Small intestine (tissue), 7 donors: ENCODE results near the gene CHCHD10. TPM values are rescaled to one million over a fixed set of nuclear protein-coding genes. Genes with fewer than 3 reads are reported as not detected.

Experiments
- DNase-seq, 2 donors: peaks; one replicate each; pipeline versions ENCODE4 v3.0.0 to v3.0.0-alpha.2; 2013
- FAIRE-seq: peaks from 2 replicates; lab custom pipeline; 2012; peaks lifted over from hg19 to GRCh38; lab: Jason Lieb, UNC
- H3K27ac ChIP-seq, 3 donors: one replicate each; pipeline ENCODE4 v1.5.1; 2013; ENCODE audit warnings: low read length in 2 of 3, mild to moderate bottlenecking in 2 of 3, control low read depth in 1 of 3, inconsistent platforms in 1 of 3, low read depth in 1 of 3, moderate library complexity in 1 of 3
- H3K27me3 ChIP-seq, 3 donors: one replicate each; pipeline ENCODE4 v1.6.1; 2013; ENCODE audit warnings: low read length in 3 of 3, inconsistent platforms in 1 of 3; ENCODE audit not compliant: control insufficient read depth in 3 of 3, insufficient read depth in 3 of 3
- H3K36me3 ChIP-seq, 3 donors: one replicate each; pipeline ENCODE4 v1.6.1; 2013; ENCODE audit warnings: low read length in 3 of 3, inconsistent platforms in 1 of 3, low read depth in 1 of 3, mild to moderate bottlenecking in 1 of 3, moderate library complexity in 1 of 3; ENCODE audit not compliant: control insufficient read depth in 3 of 3, insufficient read depth in 2 of 3
- H3K4me1 ChIP-seq, 3 donors: one replicate each; pipeline ENCODE4 v1.6.1; 2013; ENCODE audit warnings: low read length in 2 of 3, inconsistent platforms in 1 of 3, low read depth in 1 of 3, mild to moderate bottlenecking in 1 of 3, moderate library complexity in 1 of 3; ENCODE audit not compliant: control insufficient read depth in 3 of 3, insufficient read depth in 2 of 3
- H3K4me3 ChIP-seq, 3 donors: one replicate each; pipeline ENCODE4 v1.5.1; 2013; ENCODE audit warnings: low read length in 3 of 3, control low read depth in 1 of 3, inconsistent platforms in 1 of 3, low read depth in 1 of 3, mild to moderate bottlenecking in 1 of 3, moderate library complexity in 1 of 3
- H3K9me3 ChIP-seq, 2 donors: one replicate each; pipeline ENCODE4 v1.6.1; 2013; ENCODE audit warnings: low read depth in 1 of 2, low read length in 1 of 2; ENCODE audit not compliant: control insufficient read depth in 2 of 2, insufficient read depth in 1 of 2
- WGBS, 3 donors: extraction: QIAGEN DNeasy Blood & Tissue Kit; methylation state at CpG; one replicate each; pipeline ENCODE4 v1.1.7; 2013; 5-methylcytosine and 5-hydroxymethylcytosine counted together
- polyA plus RNA-seq, 4 donors: library from polyadenylated mRNA; stranded (reverse) in 3 of 4; unstranded in 1 of 4; fragments of 200-250 nt in 3 of 4; fragments of 120-200 nt in 1 of 4; gene quantifications; one replicate each; pipeline versions ENCODE4 v1.2.1 to v1.2.3, GENCODE V29; 2013
- donor health status: healthy with polysubstance abuse.
- donor health status: control.
- donor health status: control.
- donor health status: Bipolar disorder and iron deficiency.
- donor health status: healthy.

CHCHD10 gene
- polyA plus RNA-seq, 4 donors: 53.5 to 544 (median 282) TPM

- H3K27ac ChIP-seq: no peak overlapping the region
- FAIRE-seq (no peak), DNase-seq (no peak)
- 60 to 81% (median 77%) methylated on average over 12 of the region's 12 CpGs for whole genome bisulfite sequencing, 3 donors
- peaks cover 0 to 3% (median 0%) of the 10 kb centered on the region in 3 donors for H3K36me3 ChIP-seq
- H3K9me3 ChIP-seq: no peaks in the 10 kb centered on the region
- peaks cover 0 to 14% (median 0%) of the 10 kb centered on the region in 3 donors for H3K27me3 ChIP-seq
- H3K4me1 ChIP-seq: peaks cover 0 to 39% (median 2%) of the 10 kb centered on the region in 3 donors
- H3K4me3 ChIP-seq: no peak overlapping the region
These were observed 6.5 kb upstream of the CHCHD10 start for GRCh38 chr22:23774114-23774921.

- WGBS, 3 donors: 50 to 71% (median 69%) methylated on average over 5 to 7 of the region's 7 CpGs
- FAIRE-seq (no peak), DNase-seq (no peak)
These were observed 5.8 kb upstream of the CHCHD10 start for GRCh38 chr22:23773483-23774113.

GRCh38 chr22:23772649-23773473 lies 5.1 kb upstream of the CHCHD10 start, which contains the start of gene MMP11:
Gene MMP11, plus strand, starts transcription at chr22:23772849. Its CDS starts 22 bp downstream, at chr22:23772871.
- Histone ChIP-seq H3K27ac (peak within 1 kb of the TSS in 1 of 3 donors; percentile 32), H3K27me3 (peaks cover 0 to 14% (median 0%) of the 10 kb centered on the region in 3 donors), H3K4me1 (peaks cover 0 to 29% (median 2%) of the 10 kb centered on the region in 3 donors), H3K4me3 (peak within 1 kb of the TSS; percentile 17 to 66 (median 44)), H3K9me3 (no peaks in the 10 kb centered on the region), H3K36me3 (no peaks in the 10 kb centered on the region)
- DNase-seq (peak; percentile 62 to 67), FAIRE-seq (no peak)
- 3 to 4% (median 3%) methylated on average over 37 to 79 of the region's 79 CpGs for WGBS, 3 donors

More at GRCh38 chr22:23773483-23774113, 5.8 kb upstream of the CHCHD10 start:
- H3K4me1 ChIP-seq: peaks cover 0 to 34% (median 2%) of the 10 kb centered on the region in 3 donors
- peaks cover 0 to 3% (median 0%) of the 10 kb centered on the region in 3 donors for H3K36me3 ChIP-seq
- H3K9me3 ChIP-seq: no peaks in the 10 kb centered on the region
- H3K4me3 ChIP-seq: peak overlapping the region in 1 of 3 donors; percentile 39
- H3K27ac ChIP-seq: no peak overlapping the region
- H3K27me3 ChIP-seq: peaks cover 0 to 14% (median 0%) of the 10 kb centered on the region in 3 donors

- H3K4me3 ChIP-seq: peak overlapping the region in 2 of 3 donors; percentile 44 to 66
- DNase-seq (no peak), FAIRE-seq (no peak)
- peaks cover 0 to 14% (median 0%) of the 10 kb centered on the region in 3 donors for H3K27me3 ChIP-seq
- H3K9me3 ChIP-seq: no peaks in the 10 kb centered on the region
- 6 to 14% (median 14%) methylated on average over 6 of the region's 6 CpGs for WGBS, 3 donors
- H3K36me3 ChIP-seq: no peaks in the 10 kb centered on the region
- H3K27ac ChIP-seq: peak overlapping the region in 1 of 3 donors; percentile 32
- peaks cover 0 to 25% (median 2%) of the 10 kb centered on the region in 3 donors for H3K4me1 ChIP-seq
These were observed 4.5 kb upstream of the CHCHD10 start for GRCh38 chr22:23772315-23772648.

- FAIRE-seq: no peak
- peaks cover 0 to 12% (median 0%) of the 10 kb centered on the region in 3 donors for H3K27me3 ChIP-seq
- H3K4me1 ChIP-seq: peaks cover 0 to 21% (median 2%) of the 10 kb centered on the region in 3 donors
- H3K9me3 ChIP-seq: no peaks in the 10 kb centered on the region
- H3K27ac ChIP-seq: no peak overlapping the region
- 76 to 93% (median 78%) methylated on average over 5 to 6 of the region's 6 CpGs for WGBS, 3 donors
- DNase-seq: no peak
- peaks cover 0 to 19% (median 2%) of the 10 kb centered on the region in 3 donors for H3K36me3 ChIP-seq
- no peak overlapping the region for H3K4me3 ChIP-seq
These were observed 1.7 kb upstream of the CHCHD10 start for GRCh38 chr22:23769321-23769965.

- DNase-seq (no peak), FAIRE-seq (no peak)
- Histone ChIP-seq H3K4me3 (peak overlapping the region; percentile 60 to 90 (median 90)), H3K27me3 (no peaks in the 10 kb centered on the region), H3K9me3 (no peaks in the 10 kb centered on the region), H3K27ac (peak overlapping the region in 2 of 3 donors; percentile 80 to 84), H3K4me1 (peaks cover 1 to 24% (median 4%) of the 10 kb centered on the region in 3 donors), H3K36me3 (peaks cover 0 to 21% (median 2%) of the 10 kb centered on the region in 3 donors)
- WGBS, 3 donors: 4 to 7% (median 5%) methylated on average over 19 to 27 of the region's 27 CpGs
These were observed 484 bp downstream of the CHCHD10 start for GRCh38 chr22:23767303-23767672.

- no peak for FAIRE-seq
- Histone ChIP-seq H3K27me3 (no peaks in the 10 kb centered on the region), H3K4me1 (peaks cover 0 to 17% (median 4%) of the 10 kb centered on the region in 3 donors), H3K36me3 (peaks cover 0 to 21% (median 2%) of the 10 kb centered on the region in 3 donors), H3K27ac (no peak overlapping the region), H3K4me3 (no peak overlapping the region), H3K9me3 (no peaks in the 10 kb centered on the region)
- WGBS, 3 donors: 90 to 91% (median 90%) methylated on average over 9 of the region's 9 CpGs
- DNase-seq: no peak
These were observed 2.6 kb downstream of the CHCHD10 start for GRCh38 chr22:23764899-23765881.
